ENCODE results near the gene MYO16.

The MYO16 gene

DNA sequence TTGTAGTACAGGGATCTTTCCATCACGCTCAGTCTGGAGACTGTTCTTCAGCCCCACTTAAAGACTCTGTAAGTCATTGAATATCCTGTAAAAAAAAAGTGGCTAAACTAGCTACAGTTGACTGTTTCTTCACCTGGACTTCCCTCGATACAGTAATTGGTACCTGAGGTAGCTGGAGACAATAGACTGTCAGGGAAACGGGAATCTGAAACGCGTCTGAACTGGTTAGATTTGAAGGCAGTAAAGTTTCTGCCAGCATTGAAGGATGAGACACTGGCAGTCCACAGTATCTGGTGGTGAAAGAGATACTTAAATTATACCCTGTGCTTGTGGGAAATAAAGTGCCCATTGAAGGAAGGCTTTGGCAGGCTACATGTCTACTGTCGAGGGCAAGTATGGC lies 606.5 kb downstream of the MYO16 start:
- H3K36me3 Mint-ChIP-seq = no peaks in the 10 kb centered on the region
- no peak overlapping the region for H3K4me3 Mint-ChIP-seq
- DNase-seq (ENCODE audit: low spot score in 2 of 2) (no peak), ATAC-seq (ENCODE audit: low read depth) (no peak)
- no peaks in the 10 kb centered on the region for H3K27me3 Mint-ChIP-seq
- no peaks in the 10 kb centered on the region for H3K4me1 Mint-ChIP-seq
- no peaks in the 10 kb centered on the region for H3K9me3 Mint-ChIP-seq
- H3K27ac Mint-ChIP-seq = no peak overlapping the region

DNA sequence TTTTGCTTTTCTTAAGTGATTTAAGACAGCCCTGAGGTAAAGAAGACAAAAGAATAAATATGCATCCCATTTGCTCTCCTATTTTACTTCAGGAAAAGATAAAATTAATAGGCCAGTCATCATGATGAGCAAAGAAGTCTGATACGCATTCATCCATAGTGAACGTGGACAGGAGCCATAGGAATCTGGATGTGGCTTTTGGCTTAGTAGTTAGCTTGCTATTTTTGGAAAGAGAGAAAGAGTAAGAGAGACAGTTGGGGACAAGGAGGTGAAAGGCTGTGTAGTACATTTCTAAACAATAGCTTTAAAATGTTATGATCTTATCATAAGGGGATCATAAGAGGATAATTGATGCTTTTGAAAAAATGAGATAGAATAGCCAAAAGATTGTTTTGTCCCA lies 611.7 kb downstream of the MYO16 start:
- H3K27me3 Mint-ChIP-seq = peaks cover 4% of the 10 kb centered on the region

DNA sequence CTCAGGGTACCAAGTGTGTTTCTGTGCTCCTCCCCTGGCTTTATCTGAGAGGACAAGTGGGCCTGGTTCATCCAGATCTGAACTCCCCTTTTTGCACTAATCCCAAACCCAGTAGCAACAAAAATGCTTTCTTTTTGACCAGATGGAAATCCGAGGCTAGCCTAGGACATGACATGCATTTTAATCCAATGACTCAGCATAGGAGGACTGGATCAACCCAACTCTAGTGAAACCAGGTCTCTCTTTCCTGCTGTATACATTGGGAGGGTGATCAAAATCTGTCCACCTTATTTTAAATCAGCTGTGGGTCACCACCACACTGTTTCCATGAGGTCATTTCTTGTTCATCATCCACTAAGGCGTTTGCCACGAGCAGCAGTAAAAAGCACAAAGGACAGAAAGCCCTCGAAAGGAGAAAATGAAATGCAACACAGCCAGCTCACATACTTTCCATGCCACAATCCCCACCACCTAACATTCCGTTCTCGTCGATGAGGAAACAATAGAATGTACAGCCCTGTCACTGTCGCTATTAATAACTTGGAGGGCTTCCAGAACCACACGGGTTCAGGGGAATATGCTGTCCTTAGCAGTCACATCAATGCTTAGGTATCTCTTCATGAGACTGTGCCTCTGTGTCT lies 614.0 kb downstream of the MYO16 start:
- Mint-ChIP-seq H3K27me3 (peaks cover 4% of the 10 kb centered on the region), H3K9me3 (no peaks in the 10 kb centered on the region), H3K4me3 (no peak overlapping the region), H3K27ac (no peak overlapping the region), H3K36me3 (no peaks in the 10 kb centered on the region), H3K4me1 (no peaks in the 10 kb centered on the region)
- DNase-seq (ENCODE audit: low spot score in 2 of 2) (no peak), ATAC-seq (ENCODE audit: low read depth) (no peak)

More for the DNA sequence above, 611.7 kb downstream of the MYO16 start:
- Mint-ChIP-seq H3K9me3 (no peaks in the 10 kb centered on the region), H3K27ac (no peak overlapping the region), H3K4me1 (no peaks in the 10 kb centered on the region), H3K4me3 (no peak overlapping the region), H3K36me3 (no peaks in the 10 kb centered on the region)
- ATAC-seq (ENCODE audit: low read depth) (no peak), DNase-seq (ENCODE audit: low spot score in 2 of 2) (no peak)

DNA sequence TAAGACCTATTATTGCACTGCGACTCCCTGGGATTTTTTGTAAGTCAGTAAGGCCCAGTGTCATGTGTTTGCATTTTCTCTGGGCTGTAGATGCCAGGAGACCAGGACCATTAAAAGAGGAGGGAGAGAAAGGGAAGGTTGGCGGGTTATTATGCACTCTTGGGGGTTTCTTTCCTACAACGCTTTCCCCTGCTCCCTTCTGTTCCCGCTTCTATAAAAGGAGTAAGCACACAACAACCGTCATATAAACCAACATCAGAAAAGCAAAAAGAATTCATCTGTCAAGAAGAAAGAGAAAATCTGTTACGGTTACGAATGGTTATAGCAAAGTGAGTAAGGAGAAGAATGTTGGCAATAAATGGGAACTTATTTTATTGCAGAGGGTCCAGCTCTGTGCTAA lies 615.2 kb downstream of the MYO16 start:
- no peaks in the 10 kb centered on the region for H3K36me3 Mint-ChIP-seq
- H3K4me1 Mint-ChIP-seq = no peaks in the 10 kb centered on the region
- ATAC-seq (ENCODE audit: low read depth) = no peak
- H3K9me3 Mint-ChIP-seq = no peaks in the 10 kb centered on the region
- no peak for DNase-seq (ENCODE audit: low spot score in 2 of 2)
- H3K27me3 Mint-ChIP-seq = peaks cover 4% of the 10 kb centered on the region
- no peak overlapping the region for H3K4me3 Mint-ChIP-seq
- H3K27ac Mint-ChIP-seq = no peak overlapping the region

DNA sequence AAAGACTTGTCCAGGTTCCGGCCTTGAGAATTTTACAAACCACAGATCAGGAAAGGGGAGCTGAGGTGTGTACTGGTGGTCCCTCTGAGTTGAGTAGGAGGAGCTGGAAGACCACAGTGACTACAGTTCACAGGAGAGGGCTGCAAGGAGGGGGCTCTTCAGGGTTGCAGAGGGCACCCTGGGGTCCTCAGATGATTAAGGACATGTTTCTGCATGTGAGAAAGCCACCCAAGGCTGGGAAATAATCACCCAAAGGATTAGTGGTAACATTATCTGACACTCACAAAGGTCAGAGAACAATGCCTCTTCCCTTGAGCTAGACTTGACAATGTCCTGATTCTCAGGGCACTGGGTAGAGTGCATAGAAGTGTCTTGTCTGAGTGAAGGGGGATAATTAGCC lies 616.6 kb downstream of the MYO16 start:
- DNase-seq (ENCODE audit: low spot score in 2 of 2) (no peak), ATAC-seq (ENCODE audit: low read depth) (no peak)
- peaks cover 4% of the 10 kb centered on the region for H3K27me3 Mint-ChIP-seq
- H3K27ac Mint-ChIP-seq = no peak overlapping the region
- no peaks in the 10 kb centered on the region for H3K36me3 Mint-ChIP-seq
- no peaks in the 10 kb centered on the region for H3K9me3 Mint-ChIP-seq
- H3K4me1 Mint-ChIP-seq = no peaks in the 10 kb centered on the region
- H3K4me3 Mint-ChIP-seq = no peak overlapping the region

DNA sequence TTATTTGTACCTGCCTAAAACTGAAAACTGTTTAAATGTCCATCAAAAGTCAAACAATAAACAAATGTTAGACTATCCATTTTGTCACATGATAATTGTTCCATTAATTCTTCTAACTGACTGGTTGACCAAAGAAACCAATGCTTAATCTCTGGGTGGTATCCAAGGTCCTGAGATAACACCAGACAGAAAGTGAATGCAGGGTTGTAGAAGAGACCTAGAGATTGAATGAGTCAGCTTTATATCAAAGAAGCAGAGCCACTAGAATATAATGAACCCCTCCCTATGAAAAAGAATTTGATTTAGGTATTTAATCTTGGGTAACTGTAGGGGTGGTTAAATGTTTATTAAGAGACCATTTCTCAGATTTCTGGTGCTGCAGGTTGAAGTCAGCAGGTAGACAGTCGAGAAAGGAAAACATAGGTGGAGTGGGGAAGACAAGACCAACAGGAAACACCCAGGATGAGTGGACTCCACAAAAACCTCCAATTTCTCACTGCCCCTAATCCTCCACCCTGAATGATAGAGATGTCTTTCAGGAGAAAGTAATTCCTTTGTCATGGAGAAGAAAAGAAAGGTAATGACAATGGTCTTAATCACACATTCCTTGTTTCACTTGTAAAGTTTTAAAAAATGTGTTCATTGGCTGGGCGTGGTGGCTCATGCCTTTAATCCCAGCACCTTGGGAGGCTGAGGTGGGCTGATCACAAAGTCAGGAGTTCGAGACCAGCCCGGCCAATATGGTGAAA lies 620.5 kb downstream of the MYO16 start:
- Mint-ChIP-seq H3K4me1 (no peaks in the 10 kb centered on the region), H3K27ac (no peak overlapping the region), H3K4me3 (no peak overlapping the region), H3K36me3 (peaks cover 1% of the 10 kb centered on the region), H3K27me3 (no peaks in the 10 kb centered on the region), H3K9me3 (no peaks in the 10 kb centered on the region)
- no peak for DNase-seq (ENCODE audit: low spot score in 2 of 2)
- no peak for ATAC-seq (ENCODE audit: low read depth)

DNA sequence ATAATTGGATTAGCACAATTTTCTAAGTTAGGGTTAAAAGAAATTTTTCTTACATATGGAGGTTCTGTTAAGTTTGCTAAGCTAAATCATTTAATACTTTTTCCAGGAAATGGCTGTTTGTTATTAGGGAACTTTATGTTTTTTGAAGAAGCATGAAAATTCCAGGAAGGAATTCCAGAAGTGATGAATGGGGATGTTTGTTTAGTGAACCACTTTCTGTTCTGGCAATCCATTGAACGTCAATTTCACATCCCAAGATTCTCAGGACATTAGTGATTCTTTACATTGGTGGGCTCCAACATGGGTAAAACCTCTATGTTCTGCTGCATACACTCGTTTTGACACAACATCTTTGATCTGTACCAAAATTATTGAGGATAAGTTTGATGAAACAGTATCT lies 622.5 kb downstream of the MYO16 start:
- Mint-ChIP-seq H3K27me3 (peaks cover 2% of the 10 kb centered on the region), H3K36me3 (peaks cover 1% of the 10 kb centered on the region), H3K4me3 (no peak overlapping the region), H3K4me1 (no peaks in the 10 kb centered on the region), H3K27ac (no peak overlapping the region), H3K9me3 (peaks cover 2% of the 10 kb centered on the region)
- DNase-seq (ENCODE audit: low spot score in 2 of 2) = no peak
- no peak for ATAC-seq (ENCODE audit: low read depth)

DNA sequence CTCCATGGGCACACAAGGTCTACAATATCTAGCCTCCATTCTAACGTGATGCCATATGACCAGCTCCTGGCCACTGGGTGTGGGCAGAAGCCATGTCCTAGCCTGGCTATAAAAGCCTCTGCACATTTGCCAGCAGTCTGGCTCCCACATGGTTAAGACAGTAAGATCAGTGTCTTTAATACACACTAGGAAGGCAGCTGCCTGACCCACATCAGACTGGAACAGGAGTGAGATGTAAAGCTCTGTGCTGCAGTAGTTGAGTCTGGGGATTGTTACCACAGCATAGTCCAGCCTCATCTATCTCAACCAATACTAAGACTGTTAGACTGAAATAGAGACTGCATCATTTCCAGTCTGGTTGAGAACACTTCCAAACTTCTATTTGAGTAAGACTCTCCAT lies 623.9 kb downstream of the MYO16 start:
- Mint-ChIP-seq H3K4me3 (no peak overlapping the region), H3K36me3 (peaks cover 1% of the 10 kb centered on the region), H3K9me3 (peaks cover 3% of the 10 kb centered on the region), H3K27me3 (peaks cover 3% of the 10 kb centered on the region), H3K27ac (no peak overlapping the region), H3K4me1 (no peaks in the 10 kb centered on the region)
- DNase-seq (ENCODE audit: low spot score in 2 of 2) (no peak), ATAC-seq (ENCODE audit: low read depth) (no peak)

DNA sequence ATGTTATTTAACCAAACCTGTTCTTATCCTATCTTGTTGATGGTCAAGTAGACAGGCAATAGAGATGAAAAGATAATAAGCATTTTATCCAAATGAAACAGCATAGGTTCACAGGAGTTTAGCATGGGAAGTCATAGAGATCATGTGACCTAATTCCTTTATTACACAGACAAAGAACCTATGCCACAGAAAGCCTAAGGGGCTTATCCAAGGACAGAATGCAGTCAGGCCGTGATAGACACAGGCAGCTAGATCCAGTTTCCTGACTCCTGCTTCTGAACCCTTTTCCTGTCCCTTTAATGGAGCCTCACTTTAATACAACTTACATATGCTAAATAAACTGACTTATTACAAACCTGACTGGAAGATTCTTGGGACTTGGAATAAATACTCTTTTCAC lies 624.9 kb downstream of the MYO16 start:
- DNase-seq (ENCODE audit: low spot score in 2 of 2) (no peak), ATAC-seq (ENCODE audit: low read depth) (no peak)
- no peak overlapping the region for H3K27ac Mint-ChIP-seq
- peaks cover 1% of the 10 kb centered on the region for H3K36me3 Mint-ChIP-seq
- no peaks in the 10 kb centered on the region for H3K4me1 Mint-ChIP-seq
- peaks cover 3% of the 10 kb centered on the region for H3K9me3 Mint-ChIP-seq
- peaks cover 3% of the 10 kb centered on the region for H3K27me3 Mint-ChIP-seq
- H3K4me3 Mint-ChIP-seq = no peak overlapping the region

DNA sequence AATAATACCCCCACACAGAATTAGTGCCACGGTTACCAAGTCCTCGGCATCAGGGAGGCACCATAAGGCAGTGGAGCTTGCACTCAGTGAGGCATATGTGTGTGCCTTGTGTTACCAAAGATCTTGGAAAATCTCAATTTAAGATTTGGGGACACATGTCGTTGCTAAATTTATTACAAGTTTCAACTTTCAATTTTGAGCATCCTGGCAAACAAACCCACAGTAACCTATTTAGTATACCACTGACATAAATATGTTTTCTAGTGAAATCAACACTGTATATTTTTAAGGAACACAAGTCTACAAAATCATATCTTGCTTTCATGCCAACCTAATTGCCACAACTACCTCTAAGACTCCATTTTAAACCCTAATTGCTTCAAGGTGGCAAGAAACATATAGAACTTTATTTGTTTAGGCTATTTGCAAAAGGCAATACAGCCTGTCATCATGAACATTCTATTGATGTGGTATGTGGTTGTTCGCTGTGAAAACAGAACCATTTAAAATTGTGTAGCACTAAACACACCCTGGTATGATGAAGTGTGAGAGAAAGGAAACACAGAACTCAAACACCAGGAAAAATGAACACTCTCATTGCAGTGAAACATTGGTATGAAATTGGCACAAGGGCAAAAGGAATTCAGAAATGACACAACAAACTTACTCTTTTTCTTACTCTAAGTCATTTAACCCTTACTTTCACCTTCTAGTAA lies 625.9 kb downstream of the MYO16 start:
- Mint-ChIP-seq H3K27ac (no peak overlapping the region), H3K27me3 (peaks cover 3% of the 10 kb centered on the region), H3K4me1 (no peaks in the 10 kb centered on the region), H3K36me3 (peaks cover 1% of the 10 kb centered on the region), H3K4me3 (no peak overlapping the region), H3K9me3 (peaks cover 3% of the 10 kb centered on the region)
- ATAC-seq (ENCODE audit: low read depth) (no peak), DNase-seq (ENCODE audit: low spot score in 2 of 2) (no peak)

DNA sequence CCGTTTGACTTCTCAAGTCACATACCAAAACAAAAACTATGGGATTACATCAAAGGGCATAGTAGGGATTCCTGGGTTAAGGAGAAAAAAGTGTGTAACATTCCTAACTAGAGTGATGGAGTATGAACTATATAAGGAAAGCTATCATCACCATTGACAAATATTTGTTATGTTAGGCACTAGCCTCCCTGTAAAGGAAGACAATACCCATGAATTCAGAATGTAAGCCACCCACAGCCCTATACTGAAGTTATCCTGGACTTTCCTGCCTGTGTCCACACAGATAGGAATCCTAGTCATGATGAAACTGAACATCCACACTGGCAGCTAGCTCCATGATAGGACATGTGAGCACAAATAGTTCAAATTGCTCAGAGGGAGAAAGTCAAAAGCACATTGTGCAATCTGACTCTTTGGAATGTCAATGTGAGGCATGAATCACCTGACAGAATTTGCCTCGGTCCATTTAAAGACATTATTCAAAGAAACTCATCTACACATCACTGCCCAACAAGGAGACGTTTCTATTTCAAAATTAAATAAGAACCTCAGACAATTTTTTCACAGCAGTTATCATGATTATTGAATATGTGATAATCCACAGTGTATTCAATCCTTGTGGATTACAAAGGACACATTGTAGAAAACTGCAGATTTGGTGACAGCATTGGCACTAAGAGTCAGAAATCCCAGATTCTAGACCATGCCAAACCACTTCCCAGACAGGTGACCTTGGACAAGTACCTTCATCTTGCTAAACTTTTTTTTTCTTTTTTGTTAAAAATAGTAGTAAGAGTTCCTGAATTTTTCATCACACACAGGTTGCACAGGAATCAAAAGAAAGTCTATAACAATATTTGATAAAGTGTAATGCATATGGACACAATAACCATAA lies 627.7 kb downstream of the MYO16 start:
- peaks cover 3% of the 10 kb centered on the region for H3K27me3 Mint-ChIP-seq
- no peaks in the 10 kb centered on the region for H3K4me1 Mint-ChIP-seq
- DNase-seq (ENCODE audit: low spot score in 2 of 2) (no peak), ATAC-seq (ENCODE audit: low read depth) (no peak)
- no peak overlapping the region for H3K27ac Mint-ChIP-seq
- peaks cover 1% of the 10 kb centered on the region for H3K36me3 Mint-ChIP-seq
- H3K9me3 Mint-ChIP-seq = peaks cover 3% of the 10 kb centered on the region
- H3K4me3 Mint-ChIP-seq = no peak overlapping the region
